Heart left ventricle (tissue), 16 donors: ENCODE results near the gene PARD3B. TPM values are rescaled to one million over a fixed set of nuclear protein-coding genes. Genes with fewer than 3 reads are reported as not detected.

Source experiments
- ATAC-seq, 4 donors: fragments of 200-7000 bp; cut with Tn5 transposase; one replicate each; pipeline ENCODE4 v1.9.1; 2020 to 2022; ENCODE audit warnings: moderate library complexity in 4 of 4, mild to moderate bottlenecking in 3 of 4, moderate number of reproducible peaks in 1 of 4
- DNase-seq, 5 donors: peaks; one replicate each; pipeline ENCODE4 v3.0.0-alpha.2; 2020
- H3K27ac ChIP-seq, 12 donors: fragments of 200-600 bp; sonication (generic) in 4 of 12; one replicate each; pipeline versions ENCODE4 v1.5.0 to v1.8.0; 2016 to 2022; ENCODE audit warnings: mild to moderate bottlenecking in 2 of 12
- H3K27me3 ChIP-seq, 9 donors: fragments of 200-600 bp; sonication (generic) in 2 of 9; one replicate each; pipeline versions ENCODE4 v1.5.1 to v1.8.0; 2016 to 2022; ENCODE audit warnings: mild to moderate bottlenecking in 3 of 9
- H3K36me3 ChIP-seq, 9 donors: fragments of 200-600 bp; sonication (generic) in 2 of 9; one replicate each; pipeline versions ENCODE4 v1.5.0 to v1.8.0; 2018 to 2022; ENCODE audit warnings: mild to moderate bottlenecking in 2 of 9
- H3K4me1 ChIP-seq, 12 donors: fragments of 200-600 bp; sonication (generic) in 4 of 12; one replicate each; pipeline versions ENCODE4 v1.5.0 to v1.8.0; 2016 to 2022; ENCODE audit warnings: mild to moderate bottlenecking in 3 of 12
- H3K4me3 ChIP-seq, 12 donors: fragments of 200-600 bp; sonication (generic) in 4 of 12; one replicate each; pipeline versions ENCODE4 v1.5.0 to v1.8.0; 2017 to 2022; ENCODE audit warnings: mild to moderate bottlenecking in 9 of 12, moderate library complexity in 4 of 12
- H3K9me3 ChIP-seq, 12 donors: fragments of 200-600 bp; sonication (generic) in 4 of 12; one replicate each; pipeline versions ENCODE4 v1.5.0 to v1.8.0; 2016 to 2022; ENCODE audit warnings: mild to moderate bottlenecking in 1 of 12
- CTCF ChIP-seq, 12 donors: fragments of 200-600 bp; sonication (generic) in 4 of 12; IDR thresholded peaks; one replicate each; pipeline versions ENCODE4 v1.5.0 to v1.8.0; 2018 to 2022; ENCODE audit warnings: antibody characterized with exemption in 12 of 12, mild to moderate bottlenecking in 5 of 12
- POLR2A ChIP-seq, 2 donors: fragments of 450-650 bp; IDR thresholded peaks; one replicate each; pipeline ENCODE4 v1.6.1; 2017; ENCODE audit warnings: antibody characterized with exemption in 2 of 2, mild to moderate bottlenecking in 2 of 2, moderate library complexity in 2 of 2
- WGBS, 4 donors: extraction: QIAGEN DNeasy Blood & Tissue Kit in 2 of 4; methylation state at CpG; one replicate each; pipeline versions ENCODE4 v1.1.5 to v1.1.7; 2013 to 2018; 5-methylcytosine and 5-hydroxymethylcytosine counted together
- intact Hi-C, 10 donors: fragments of 100-400 bp; cut with DNase I; formaldehyde crosslinking; loops; one replicate each; pipeline versions ENCODE4 v1.11.1 to v1.14.2; 2022
- polyA plus RNA-seq, 2 donors: library from polyadenylated mRNA; stranded (reverse); fragments of 200-250 nt; gene quantifications; one replicate each; pipeline ENCODE4 v1.2.3, GENCODE V29; 2013
- total RNA-seq, 9 donors: library from RNA; depleted of rRNA in 2 of 9; stranded (reverse); fragments of >200 nt in 2 of 9; fragmentation: NEBNext Ultra II Directional in 3 of 9; extraction: Animal tissue kit (Norgen Biotek cat#: 25700) in 3 of 9; gene quantifications; one replicate each; pipeline versions ENCODE4 v1.1.0 to v1.2.4, GENCODE V29; 2016 to 2023
- donor health status: ischemic (EF 13 %, LVEDD 7.1; RV severe dilation, severe dysfunction).
- donor health status: healthy with polysubstance abuse.
- donor health status: DM: no; HTN: yes; CAD: no.
- donor health status: DM: no; HTN: no; CAD: no.
- donor health status: ischemic (EF 25% LVEDD 6.9; RV normal size, moderate dysfunction).
- donor health status: ischemic (EF 25% LVEDD 5.7; RV mildly dilated, moderate dysfunction).
- donor health status: healthy.
- donor health status: DM: yes; HTN: yes; CAD: no.
- donor health status: ischemic (EF 35%, LVEDD 5.7; RV mildly dilated, moderate dysfunction).
- donor health status: nonischemic (EF 11% LVEDD 7.7; RV severe dilation, severe dysfunction).
- donor health status: DM: yes; HTN: yes; CAD: no.
- donor health status: PGD.
- donor health status: ischemic (EF 29% LVEDD 5.4; RV normal size, mild dysfunction).
- donor health status: nonischemic (EF 23%, LVEDD 6.1; RV moderate dilation, normal function).

The PARD3B gene
- total and polyA plus RNA-seq, 11 donors, result 0.71 to 15.1 (median 6.2) TPM

GRCh38 chr2:204655626-204656025, 110.4 kb downstream of the PARD3B start:
- Histone ChIP-seq H3K27me3 (no peaks in the 10 kb centered on the region), H3K4me1 (peaks cover 0 to 6% (median 0%) of the 10 kb centered on the region in 12 donors), H3K9me3 (peaks cover 0 to 7% (median 0%) of the 10 kb centered on the region in 12 donors), H3K36me3 (no peaks in the 10 kb centered on the region), H3K4me3 (no peak overlapping the region), H3K27ac (no peak overlapping the region)
- no peak for TF ChIP-seq POLR2A (IDR thresholded peaks at IDR 0.05)
- no peak for TF ChIP-seq CTCF (IDR thresholded peaks at IDR 0.05)
- intact Hi-C loops, result no loop called here
- WGBS, 4 donors, result 93 to 97% (median 94%) methylated on average over 3 of the region's 3 CpGs
- ATAC-seq (no peak), DNase-seq (no peak)

- Histone ChIP-seq H3K27ac (no peak overlapping the region), H3K27me3 (no peaks in the 10 kb centered on the region), H3K4me3 (no peak overlapping the region), H3K9me3 (peaks cover 0 to 4% (median 0%) of the 10 kb centered on the region in 12 donors), H3K36me3 (no peaks in the 10 kb centered on the region), H3K4me1 (peaks cover 0 to 6% (median 0%) of the 10 kb centered on the region in 12 donors)
- TF ChIP-seq CTCF (IDR thresholded peaks at IDR 0.05) (no peak), POLR2A (IDR thresholded peaks at IDR 0.05) (no peak)
- 83 to 91% (median 88%) methylated on average over 1 of the region's 1 CpG for WGBS, 4 donors
- ATAC-seq (no peak), DNase-seq (no peak)
- intact Hi-C loops, result no loop called here
These were observed 111.7 kb downstream of the PARD3B start for GRCh38 chr2:204657024-204657423.

GRCh38 chr2:204662956-204663355, 117.7 kb downstream of the PARD3B start:
- intact Hi-C loops, result loop anchor here in 1 of 10 donors (10.0 kb wide), 1 partner anchor 118 kb away; the partner anchor contains the start of gene PARD3B
- Histone ChIP-seq H3K4me3 (no peak overlapping the region), H3K27ac (no peak overlapping the region), H3K9me3 (no peaks in the 10 kb centered on the region), H3K4me1 (peaks cover 0 to 15% (median 4%) of the 10 kb centered on the region in 12 donors), H3K27me3 (no peaks in the 10 kb centered on the region), H3K36me3 (no peaks in the 10 kb centered on the region)
- DNase-seq (no peak), ATAC-seq (no peak)
- WGBS, 4 donors, result 93 to 97% (median 96%) methylated on average over 5 of the region's 5 CpGs
- TF ChIP-seq CTCF (IDR thresholded peaks at IDR 0.05) (no peak), POLR2A (IDR thresholded peaks at IDR 0.05) (no peak)

GRCh38 chr2:204663816-204664425, 118.6 kb downstream of the PARD3B start:
- H3K9me3 ChIP-seq, result no peaks in the 10 kb centered on the region
- H3K27ac ChIP-seq, result no peak overlapping the region
- no peak overlapping the region for H3K4me3 ChIP-seq
- no peak for TF ChIP-seq POLR2A (IDR thresholded peaks at IDR 0.05)
- no peak for TF ChIP-seq CTCF (IDR thresholded peaks at IDR 0.05)
- peaks cover 0 to 15% (median 4%) of the 10 kb centered on the region in 12 donors for H3K4me1 ChIP-seq
- WGBS, 4 donors, result 85 to 88% (median 87%) methylated on average over 2 of the region's 2 CpGs
- DNase-seq (no peak), ATAC-seq (no peak)
- no peaks in the 10 kb centered on the region for H3K36me3 ChIP-seq
- no peaks in the 10 kb centered on the region for H3K27me3 ChIP-seq
- intact Hi-C loops, result loop anchor here in 1 of 10 donors (10.0 kb wide), 1 partner anchor 119 kb away; the partner anchor contains the start of gene PARD3B
